GM10847 (cell line): Measurements from ENCODE around the gene NSFL1C.

Experiments
- POLR2A ChIP-seq: IDR thresholded peaks from 2 replicates; pipeline ENCODE4 v1.6.1; 2011; ENCODE audit not compliant: insufficient read length; ENCODE audit errors: extremely low read depth

The NSFL1C gene

GRCh38 chr20:1392443-1392692, 74.3 kb downstream of the NSFL1C start:
- no peak for TF ChIP-seq POLR2A
